ENCODE data around the gene ZBTB8A.

ZBTB8A gene

GRCh38 chr1:32651461-32652073, 112.3 kb downstream of the ZBTB8A start:
- in situ Hi-C loops (cut with MboI; ENCODE audit: low sequenced_read_pairs), result no loop called here

DNA sequence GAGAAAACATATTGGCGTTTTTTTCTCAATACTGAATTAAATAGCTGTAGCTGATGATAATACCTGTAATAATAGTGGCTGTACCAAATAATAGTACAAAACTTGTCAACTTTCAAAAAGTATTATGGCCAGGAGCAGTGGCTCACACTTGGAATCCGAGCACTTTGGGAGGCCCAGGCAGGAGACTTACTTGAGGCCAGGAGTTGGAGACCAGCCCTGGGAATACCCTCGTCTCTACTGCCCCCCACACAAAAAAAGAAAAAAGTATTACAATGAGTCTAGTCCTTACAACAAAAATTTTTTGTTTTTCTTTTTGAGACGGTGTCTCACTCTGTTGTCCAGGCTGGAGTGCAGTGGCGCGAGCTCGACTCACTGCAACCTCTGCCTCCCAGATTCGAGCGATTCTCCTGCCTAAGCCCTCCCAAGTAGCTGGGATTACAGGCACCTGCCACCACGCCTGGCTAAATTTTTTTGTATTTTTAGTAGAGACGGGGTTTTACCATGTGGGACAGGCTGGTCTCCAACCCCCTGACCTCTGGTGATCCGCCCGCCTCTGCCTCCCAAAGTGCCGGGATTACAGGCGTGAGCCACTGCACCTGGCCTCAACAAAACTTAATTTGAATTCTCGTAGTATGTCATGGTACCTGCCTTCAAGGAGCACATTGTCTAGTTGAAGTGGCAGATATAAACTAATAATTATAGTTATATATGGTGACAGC, 113.2 kb downstream of the ZBTB8A start:
- in situ Hi-C loops (cut with MboI; ENCODE audit: low sequenced_read_pairs), result no loop called here

All from HL-60/S4 treated with phorbol 12-myristate 13-acetate at 8.2 ng/mL for 4 days and 3 days (cell line).